ENCODE data around the gene ZNF595.
"Not testable (repeated sequence)": the region's sequence is repeated elsewhere in the genome, so short reads cannot be mapped to it uniquely, and the experiment has no call there.

The ZNF595 gene

GRCh38 chr4:85951-86350 lies 32.8 kb downstream of the ZNF595 start:
- DNase-seq (ENCODE audit: low read depth in 4 of 4, low spot score in 1 of 4) = no peak

- DNase-seq (ENCODE audit: low read depth in 4 of 4, low spot score in 1 of 4) = not testable (repeated sequence)
These were observed 33.6 kb downstream of the ZNF595 start for GRCh38 chr4:86559-87324.

DNA sequence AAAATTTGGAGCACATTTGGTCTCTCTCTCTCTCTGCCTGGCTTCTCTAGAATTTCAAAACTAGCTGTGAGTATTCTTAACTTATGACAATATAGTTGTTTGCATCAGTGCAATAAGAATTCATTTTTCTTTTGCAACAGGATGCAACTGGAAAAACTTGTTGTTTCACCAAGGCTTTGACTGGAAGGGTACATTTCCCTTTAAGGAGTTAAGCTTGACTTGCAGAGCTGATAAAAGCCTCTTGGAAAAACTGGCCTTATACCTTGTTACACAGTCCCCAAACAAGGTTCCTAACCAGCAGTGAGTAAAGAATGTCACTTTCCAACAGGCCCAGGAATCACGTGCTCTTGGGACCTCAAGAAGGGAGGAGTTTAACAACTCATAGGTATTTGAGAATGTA lies 45.3 kb downstream of the ZNF595 start:
- no peak for DNase-seq (ENCODE audit: low read depth in 4 of 4, low spot score in 1 of 4)

DNA sequence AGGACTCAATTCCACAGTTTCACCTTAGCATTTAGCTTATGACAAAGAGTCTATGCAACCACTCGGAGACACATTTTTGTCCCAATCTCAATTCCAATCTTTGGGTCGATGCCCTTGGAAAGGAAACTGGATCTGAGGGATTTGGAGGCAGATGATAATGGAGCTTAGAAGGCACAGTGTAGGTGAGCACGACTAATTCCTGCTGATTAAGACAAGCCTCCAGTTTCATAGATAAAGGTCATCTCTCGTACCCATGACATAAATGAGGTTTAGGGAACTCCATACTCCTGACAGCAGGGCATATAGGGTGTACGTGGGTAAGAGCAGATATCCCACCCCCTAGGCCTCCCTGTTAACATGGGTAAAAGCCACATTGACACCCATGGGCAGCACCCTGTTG lies 46.7 kb downstream of the ZNF595 start:
- no peak for DNase-seq (ENCODE audit: low read depth in 4 of 4, low spot score in 1 of 4)

- no peak for DNase-seq (ENCODE audit: low read depth in 4 of 4, low spot score in 1 of 4)
These were observed 53.9 kb downstream of the ZNF595 start for GRCh38 chr4:107083-107443.

DNA sequence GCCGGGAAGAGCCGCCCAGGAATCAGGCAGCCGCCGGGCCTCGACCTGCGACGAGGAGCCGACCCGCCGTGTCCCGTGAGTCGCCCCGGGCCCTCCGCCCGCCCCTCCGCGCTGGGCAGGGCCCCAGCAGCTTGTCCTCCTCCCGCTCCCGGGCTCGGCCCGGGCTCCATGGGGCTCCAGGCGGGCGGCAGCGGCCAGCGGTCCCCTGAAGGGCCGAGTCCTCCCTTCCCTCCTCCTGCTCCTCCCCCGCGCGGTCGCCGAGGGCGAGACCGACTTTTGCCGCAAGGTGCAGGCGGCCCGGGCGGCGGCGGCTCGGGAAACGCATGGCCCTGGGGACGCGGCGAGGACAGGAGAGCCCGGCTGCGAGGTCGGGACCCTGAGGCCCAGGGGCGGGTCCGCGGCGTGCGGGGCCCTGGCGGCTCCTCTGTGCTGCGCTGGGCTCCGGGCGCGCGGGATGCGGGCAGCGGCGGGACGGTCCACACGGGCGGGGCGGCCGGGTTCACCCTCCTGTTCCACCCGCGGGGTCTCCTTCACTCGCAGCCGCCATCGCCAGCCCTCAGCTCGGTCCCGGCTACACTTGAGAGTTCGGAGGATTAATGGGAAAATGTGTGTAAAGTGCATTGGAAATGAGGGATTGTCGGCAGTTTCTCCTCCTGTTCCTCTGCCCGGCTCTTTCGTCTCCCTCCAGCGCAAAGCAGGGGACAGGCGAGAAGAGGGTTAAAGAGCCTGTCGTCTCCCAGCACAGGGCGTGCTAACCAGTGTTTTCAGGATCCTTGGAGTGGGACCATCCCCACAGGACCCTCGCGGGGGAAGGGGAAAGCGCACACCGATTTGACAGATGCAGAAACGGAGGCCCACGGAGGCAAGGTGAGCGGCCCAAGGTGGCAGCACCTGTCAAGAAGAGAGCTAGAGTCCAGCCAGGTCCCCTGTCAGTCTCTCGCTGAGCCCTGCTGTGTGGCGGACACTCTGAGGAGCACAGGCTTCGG lies 54.6 kb downstream of the ZNF595 start:
- DNase-seq (ENCODE audit: low read depth in 4 of 4, low spot score in 1 of 4) = no peak

DNA sequence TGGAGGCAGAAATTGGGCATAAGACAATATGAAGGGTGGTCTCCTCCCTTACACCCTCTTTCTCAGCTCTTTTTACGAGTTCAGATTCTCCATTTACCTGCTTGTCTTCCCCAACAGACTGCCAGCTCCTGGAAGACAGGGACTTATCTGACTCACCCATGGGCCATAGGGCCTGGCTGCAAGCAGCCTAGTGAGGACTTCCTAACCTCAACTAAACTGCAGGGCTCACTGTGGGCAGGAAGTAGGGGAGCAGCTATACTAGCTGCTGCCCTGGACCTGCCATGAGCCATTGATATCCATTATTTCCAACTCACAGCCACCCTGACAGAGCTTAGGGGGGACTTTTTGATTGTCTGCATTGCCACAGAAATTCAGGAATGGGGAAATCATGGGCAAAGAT lies 59.6 kb downstream of the ZNF595 start:
- DNase-seq (ENCODE audit: low read depth in 4 of 4, low spot score in 1 of 4) = no peak

DNA sequence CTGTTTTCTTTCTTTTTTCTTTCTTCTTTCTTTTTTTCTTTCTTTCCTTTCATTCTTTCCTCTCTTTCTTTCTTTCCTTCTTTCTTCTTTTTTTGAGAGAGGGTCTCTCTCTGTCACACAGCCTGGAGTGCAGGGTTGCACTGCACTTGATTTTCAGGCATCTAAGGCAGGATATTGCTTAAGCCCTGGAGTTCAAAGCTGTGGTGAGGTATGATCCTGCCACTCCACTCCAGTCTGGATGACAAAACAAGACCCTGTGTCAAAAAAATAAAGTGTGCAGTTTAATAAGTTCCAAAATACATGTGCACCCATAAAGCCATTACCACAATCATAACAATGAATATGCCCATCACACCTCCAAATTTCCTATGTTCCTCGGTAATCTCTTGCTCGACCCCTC lies 60.6 kb downstream of the ZNF595 start:
- no peak for DNase-seq (ENCODE audit: low read depth in 4 of 4, low spot score in 1 of 4)

DNA sequence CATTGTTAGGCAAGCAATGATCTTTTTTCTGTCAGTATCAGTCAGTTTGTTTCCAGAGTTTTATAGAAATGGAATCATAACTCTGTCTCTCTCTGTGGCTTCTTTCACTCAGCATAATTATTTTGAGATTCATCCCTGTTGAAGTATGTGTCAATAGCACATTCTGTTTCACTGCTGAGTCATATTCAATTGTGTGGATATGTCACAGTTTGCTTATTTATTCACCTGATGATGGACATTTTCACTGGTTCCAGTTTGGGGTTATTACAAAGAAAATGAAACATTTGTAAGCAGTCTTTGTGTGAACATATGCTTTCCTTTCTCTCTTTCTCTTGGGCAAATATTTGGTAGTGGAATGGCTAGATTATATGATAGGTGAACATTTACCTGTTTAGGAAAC lies 61.0 kb downstream of the ZNF595 start:
- no peak for DNase-seq (ENCODE audit: low read depth in 4 of 4, low spot score in 1 of 4)

DNA sequence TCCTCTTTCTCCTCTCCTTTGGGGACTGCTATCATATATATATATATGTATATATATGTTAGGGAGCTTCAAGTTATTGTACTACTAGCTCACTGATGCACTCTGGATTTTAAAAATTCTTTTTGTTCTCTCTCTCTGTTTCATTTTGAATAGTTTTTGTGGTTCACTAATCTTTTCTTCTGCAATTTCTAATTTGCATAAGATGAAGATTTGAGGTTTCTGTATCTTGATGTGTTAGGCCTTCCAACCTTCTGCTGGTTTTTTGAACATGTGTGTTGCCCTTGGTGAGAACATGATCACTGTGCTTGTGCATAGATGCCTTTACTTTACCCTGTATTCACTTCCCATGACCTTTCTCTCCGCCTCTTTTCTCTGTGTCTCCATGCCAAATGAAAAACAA lies 63.4 kb downstream of the ZNF595 start:
- DNase-seq (ENCODE audit: low read depth in 4 of 4, low spot score in 1 of 4) = no peak

DNA sequence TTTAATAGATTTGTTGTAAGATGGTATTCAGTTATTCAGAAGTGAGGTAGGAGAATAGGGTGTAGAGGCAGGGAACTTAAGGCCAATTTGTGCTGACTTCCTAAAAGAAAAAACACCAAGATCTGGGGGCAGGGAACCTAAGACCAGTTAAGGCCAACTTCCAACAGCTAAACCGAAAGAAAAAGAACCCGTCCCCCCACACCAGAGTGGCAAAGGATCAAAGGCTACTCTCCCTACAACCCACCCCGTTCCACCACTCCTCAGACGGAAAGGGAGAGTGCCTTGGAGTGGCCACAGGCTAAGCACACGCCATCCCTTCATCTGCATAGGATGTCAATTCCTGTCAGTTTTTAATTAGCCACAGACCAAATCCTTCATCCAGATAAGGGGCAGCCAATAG lies 67.5 kb downstream of the ZNF595 start:
- DNase-seq (ENCODE audit: low read depth in 4 of 4, low spot score in 1 of 4) = no peak

DNA sequence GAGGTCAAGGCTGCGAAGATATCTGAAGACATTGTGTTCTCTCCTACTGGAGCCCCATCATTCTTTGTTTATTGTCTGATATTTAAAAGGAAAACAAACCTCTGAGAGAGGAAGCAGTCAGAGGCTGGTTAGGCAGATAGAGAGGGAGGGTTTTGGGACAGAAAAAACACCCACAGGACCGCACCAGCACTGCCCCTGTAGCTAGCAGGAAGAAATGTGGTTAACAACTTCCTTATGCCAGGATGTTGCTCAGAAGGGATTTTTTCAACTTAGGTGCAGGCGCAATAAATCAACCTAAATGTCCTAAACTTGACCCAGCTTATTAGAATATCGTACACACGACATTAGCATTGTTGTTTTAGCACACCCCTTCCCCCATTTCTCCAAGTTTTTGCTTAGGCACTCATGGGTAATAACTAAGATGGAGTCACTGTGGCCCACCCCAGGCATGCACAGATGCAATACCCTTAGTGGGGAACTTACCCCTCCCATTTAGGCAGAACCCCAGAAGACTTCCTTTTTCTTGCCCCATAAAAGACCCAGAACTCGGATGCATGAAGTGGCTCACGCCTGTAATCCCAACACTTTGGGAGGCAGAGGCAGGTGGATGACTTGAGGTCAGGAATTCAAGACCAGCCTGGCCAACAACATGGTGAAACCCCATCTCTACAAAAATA lies 68.4 kb downstream of the ZNF595 start:
- DNase-seq (ENCODE audit: low read depth in 4 of 4, low spot score in 1 of 4) = no peak

DNA sequence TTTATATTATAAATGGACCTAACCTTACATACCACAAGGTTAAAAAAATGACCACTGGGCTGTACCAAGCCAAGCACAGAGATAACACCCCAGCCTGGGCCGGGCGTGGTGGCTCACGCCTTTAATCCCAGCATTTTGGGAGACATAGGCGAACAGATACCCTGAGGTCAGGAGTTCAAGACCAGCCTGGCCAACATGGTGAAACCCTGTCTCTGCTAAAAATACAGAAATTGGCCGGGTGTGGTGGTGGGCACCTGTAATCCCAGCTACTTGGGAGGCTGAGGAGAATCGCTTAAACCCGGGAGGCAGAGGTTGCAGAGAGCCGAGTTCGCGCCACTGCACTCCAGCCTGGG lies 70.8 kb downstream of the ZNF595 start:
- DNase-seq (ENCODE audit: low read depth in 4 of 4, low spot score in 1 of 4) = not testable (repeated sequence)

DNA sequence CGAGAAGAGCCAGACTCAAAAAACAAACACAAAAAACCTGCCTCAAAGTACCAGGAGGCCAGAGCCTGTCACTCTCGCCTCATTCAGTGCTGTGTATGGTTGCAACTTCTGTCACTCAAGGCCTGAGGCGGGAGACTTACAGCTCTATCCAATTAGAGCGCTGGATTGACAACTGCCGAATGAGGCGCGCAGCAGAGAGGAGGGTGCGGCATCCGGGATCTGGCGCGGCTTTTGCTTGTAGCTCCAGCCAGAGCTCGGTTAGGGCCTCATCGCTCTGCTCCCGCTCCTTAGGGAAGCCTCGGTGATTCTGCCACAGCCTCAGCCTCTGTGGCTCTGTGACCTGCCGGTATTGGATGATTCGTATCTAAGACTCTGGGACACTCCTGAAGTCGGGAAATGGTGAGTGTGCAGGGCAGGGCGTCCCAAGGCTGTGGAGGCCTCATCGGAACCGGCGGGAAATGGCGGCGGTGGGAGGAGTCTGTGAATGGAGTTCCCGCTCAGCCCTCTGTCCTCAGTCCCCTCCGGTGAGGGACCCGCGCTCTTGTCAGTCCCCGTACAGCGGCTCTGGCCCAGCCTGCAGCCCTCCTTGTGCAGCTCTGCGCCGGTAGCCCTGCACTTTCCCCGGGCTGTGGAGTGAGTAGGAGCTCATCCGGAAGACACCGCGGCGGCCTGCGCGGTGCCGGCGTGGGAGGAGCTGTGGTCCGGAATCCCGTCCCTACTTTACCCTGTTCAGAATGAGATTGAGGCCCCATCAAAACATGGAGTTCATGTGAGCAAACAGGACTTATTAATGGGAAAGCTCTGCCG lies 71.4 kb downstream of the ZNF595 start, which contains the start of gene ZNF718:
ZNF718 (plus strand) TSS at position 227 of the 807 bp plus-strand sequence; CDS start at position 397, 170 bp downstream.
- peak; percentile 65 to 87 (median 78) for DNase-seq (ENCODE audit: low read depth in 4 of 4, low spot score in 1 of 4)

DNA sequence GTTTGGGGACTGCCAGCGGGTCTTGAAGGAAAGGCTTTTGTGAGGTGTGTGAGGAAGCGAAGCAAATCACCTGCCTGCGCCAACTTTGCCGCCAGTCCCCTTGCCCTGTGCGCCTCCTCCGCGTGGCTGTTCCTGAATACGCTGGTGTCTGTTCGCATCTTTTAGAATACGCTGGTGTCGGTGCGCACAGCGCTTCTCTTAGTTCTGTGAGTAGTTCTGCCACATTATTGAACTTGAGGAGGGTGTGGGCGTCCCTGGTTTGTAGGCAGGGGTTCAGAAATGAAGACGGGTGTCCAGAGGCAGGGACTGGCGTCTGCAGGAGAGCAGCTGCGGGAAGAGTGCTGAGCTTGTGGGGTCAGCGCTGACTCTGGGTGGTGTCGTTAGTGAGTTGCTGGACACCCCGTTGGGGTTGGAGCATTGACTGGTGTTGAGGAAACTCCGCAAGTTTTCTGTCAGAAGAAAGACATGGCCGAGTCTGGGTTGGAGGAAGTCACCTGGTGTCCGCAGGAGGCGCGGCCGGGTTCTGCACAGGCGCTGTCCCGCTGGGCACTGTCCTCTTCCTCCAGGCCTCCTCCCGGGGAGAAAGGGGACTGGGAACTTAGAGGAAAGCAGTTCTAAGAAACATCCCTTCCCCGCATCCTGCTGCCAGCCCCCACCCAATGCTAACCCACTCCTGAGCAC lies 72.1 kb downstream of the ZNF595 start:
- DNase-seq (ENCODE audit: low read depth in 4 of 4, low spot score in 1 of 4) = peak in 2 of 4 experiments; percentile 8 to 19

- no peak for DNase-seq (ENCODE audit: low read depth in 4 of 4, low spot score in 1 of 4)
These were observed 72.7 kb downstream of the ZNF595 start for GRCh38 chr4:125833-126232.

DNA sequence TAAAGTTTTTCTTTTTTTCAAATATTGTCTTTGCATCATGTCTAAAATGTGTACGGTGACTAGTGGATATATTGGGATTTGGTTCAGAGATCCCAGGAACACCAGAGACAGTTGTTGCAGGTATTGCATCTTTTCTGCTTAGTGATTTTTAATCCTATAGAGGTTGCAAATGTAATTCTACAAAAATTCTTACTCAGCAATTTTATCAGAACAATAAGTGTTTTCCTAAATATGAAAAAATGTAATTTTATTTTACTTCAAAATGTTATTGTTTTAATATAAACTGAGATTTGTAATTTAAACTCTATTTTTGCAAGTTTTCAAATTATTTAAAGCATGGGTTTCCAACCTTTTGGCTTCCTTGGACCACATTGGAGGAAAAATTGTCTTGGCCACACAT lies 79.4 kb downstream of the ZNF595 start:
- no peak for DNase-seq (ENCODE audit: low read depth in 4 of 4, low spot score in 1 of 4)
